GM12873 (cell line): Measurements from ENCODE around the gene TFDP1.

Source experiments
- TF ChIP-seq, protein P1 (sequence below): IDR thresholded peaks from 2 replicates; pipeline ENCODE4 v1.5.1; 2012; ENCODE audit warnings: low read depth, mild to moderate bottlenecking, moderate library complexity, low read length, control low read depth; ENCODE audit not compliant: insufficient read depth; ENCODE audit errors: missing control alignments

TFDP1 gene

DNA sequence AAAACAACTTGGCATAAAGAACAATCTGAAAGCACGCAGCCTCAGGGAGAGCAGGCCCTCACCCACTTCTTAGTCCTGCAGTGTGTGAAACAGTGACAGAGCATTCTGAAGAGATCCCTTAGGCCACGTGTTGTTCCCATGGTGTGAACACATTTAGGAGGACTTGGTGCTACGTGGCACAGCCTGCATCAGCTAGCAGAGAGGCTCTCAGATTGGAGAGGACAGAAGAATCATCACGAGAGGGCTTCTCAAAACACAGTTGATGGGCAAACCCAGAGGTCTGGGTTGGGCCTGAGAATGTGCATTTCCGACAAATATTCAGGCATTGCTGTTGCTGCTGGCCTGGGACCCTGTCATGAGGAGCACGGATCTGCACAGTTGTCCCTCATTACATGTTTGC, 26.1 kb upstream of the TFDP1 start:
- TF ChIP-seq, protein P1, sequence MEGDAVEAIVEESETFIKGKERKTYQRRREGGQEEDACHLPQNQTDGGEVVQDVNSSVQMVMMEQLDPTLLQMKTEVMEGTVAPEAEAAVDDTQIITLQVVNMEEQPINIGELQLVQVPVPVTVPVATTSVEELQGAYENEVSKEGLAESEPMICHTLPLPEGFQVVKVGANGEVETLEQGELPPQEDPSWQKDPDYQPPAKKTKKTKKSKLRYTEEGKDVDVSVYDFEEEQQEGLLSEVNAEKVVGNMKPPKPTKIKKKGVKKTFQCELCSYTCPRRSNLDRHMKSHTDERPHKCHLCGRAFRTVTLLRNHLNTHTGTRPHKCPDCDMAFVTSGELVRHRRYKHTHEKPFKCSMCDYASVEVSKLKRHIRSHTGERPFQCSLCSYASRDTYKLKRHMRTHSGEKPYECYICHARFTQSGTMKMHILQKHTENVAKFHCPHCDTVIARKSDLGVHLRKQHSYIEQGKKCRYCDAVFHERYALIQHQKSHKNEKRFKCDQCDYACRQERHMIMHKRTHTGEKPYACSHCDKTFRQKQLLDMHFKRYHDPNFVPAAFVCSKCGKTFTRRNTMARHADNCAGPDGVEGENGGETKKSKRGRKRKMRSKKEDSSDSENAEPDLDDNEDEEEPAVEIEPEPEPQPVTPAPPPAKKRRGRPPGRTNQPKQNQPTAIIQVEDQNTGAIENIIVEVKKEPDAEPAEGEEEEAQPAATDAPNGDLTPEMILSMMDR: no peak

DNA sequence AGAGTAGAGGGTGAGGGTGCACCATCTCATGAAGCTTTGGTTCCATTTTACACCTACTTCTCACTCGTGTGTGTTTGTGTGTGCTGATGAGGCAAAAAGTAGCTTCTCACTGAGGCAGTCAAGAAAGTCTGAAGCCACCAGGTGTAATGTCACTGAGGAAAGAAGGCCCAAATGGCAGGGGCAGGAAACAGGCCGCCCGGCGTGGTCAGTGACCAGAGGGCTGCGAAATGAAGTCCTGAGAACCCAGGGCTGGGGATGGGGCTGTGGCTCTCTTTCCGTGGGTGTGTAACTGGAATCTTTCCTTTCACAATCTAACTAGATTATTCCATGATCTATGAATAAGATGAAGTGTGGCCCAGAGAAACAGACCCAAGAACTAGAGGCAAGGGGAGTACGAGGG, 25.5 kb upstream of the TFDP1 start:
- TF ChIP-seq, protein P1: no peak

DNA sequence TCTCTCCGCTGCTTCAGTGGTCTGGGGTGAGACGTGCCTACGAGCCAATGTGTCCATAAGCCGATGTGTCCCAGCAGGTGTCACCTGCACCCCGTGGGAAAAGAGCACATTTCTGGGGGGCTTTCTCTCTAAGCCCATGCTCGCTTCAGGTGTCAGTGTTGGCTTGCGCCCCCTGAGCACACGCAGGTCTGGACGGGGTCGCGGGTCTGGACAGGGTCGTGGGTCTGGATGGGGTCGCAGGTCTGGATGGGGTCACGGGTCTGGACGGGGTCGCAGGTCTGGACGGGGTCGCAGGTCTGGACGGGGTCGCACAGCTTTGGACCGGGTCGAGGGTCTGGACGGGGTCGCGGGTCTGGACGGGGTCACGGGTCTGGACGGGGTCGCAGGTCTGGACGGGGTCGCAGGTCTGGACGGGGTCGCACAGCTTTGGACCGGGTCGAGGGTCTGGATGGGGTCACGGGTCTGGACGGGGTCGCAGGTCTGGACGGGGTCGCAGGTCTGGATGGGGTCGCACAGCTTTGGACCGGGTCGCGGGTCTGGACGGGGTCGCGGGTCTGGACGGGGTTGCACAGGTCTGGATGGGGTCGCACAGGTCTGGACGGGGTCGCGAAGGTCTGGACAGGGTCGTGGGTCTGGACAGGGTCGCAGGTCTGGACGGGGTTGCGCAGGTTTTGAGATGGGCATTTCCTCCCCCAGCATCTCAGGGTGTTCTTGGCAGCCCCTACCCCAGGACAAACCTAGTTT, 24.5 kb upstream of the TFDP1 start:
- TF ChIP-seq, protein P1: no peak

DNA sequence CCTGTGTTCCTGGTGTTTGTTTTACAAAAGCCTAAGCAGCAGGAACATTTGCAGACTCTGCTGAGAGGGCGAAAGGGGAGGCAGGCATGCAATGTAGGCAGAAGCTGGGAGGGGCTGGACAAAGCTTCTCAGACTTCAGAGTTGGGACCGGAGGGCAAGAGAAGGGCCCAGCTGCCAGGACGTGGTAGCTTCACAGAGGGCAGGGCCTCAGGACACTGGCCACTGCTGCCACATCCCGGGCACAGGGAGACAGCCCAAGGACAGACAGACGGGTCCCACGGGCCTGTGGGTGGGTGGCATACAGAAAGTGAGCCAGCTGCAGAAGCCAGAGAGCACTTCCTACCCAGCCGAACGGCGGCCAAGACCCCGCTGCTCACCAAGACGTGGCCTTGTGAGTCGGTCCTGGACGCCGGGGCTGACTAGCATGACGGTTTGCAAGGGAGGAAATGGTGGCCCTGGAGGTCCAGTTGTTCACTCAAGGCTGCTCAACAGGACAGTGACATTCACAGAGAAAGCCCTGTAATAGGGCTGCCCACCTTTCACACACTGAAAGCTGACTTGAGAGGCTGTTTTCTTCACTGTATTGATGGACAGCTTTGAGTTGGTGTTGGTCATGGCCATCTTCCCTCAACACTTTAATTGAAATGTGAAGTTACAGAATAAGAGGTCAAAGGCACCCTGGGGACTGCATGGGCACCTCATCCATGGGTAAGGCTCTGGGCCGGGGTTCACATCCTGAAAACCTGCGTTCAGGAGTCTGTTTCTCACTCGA, 23.7 kb upstream of the TFDP1 start:
- TF ChIP-seq, protein P1: no peak

DNA sequence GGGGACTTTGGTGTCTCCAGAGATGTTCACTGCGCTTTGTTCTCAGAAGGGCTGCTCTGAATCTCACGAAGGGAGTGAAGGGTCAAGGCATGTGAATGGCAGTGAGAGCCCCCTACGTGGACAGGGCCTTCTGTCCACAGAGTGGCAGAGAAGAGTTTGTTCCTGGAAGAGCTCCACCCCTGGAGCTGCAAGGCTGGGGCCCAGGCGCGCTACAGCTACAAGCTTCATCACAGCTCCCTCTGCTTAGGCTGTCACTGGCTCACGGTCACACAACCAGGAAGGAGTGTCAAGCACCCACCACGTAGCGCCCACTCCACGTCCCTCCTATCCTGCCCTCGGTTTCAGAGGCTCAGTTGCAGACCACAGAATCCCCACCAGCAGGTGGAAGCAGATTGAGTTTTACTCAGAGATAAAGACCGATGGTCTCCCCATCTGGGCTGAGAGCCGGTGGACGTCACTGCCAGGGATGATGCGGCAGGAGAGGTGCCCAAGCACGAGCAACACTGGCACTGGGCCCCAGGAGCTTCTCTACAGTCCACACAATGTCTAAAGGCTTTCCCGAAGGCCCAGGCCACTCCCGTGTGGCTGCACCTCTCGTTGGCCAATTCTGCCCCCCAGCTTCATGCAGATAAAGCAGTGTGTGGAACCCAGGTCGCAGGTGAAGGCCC, 23.0 kb upstream of the TFDP1 start:
- TF ChIP-seq, protein P1: no peak

DNA sequence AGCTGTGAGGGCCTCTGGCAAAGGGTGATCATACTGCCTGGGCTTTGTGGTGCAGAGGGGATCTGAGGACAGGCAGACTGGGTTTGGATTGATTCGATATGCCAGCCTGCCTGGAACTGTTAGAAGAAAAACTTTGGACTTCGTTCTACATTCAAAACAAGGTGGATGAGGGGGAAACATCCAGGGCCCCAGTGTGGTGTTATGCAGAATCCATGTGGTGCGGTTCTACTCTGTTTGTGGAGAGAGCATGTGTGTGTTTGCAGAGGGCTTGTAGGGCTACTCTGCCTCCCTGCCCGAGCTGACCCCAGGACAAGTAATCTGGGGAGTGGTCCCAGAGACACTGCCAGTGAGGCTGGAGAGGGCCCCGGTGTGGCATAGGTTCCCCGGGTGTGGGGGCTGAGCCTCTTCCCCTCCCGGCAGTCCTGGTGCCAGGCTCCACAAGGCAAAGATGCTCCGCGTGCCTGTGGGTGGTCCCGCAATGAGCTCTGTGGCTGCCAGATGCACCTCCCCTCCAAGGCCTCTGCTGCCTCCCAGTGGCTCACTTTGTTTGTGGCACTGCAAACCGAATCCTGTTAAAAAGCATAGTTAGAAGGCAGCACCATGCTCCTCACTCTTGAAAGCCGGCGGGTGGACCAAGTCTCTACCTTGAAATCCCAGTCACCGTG, 22.3 kb upstream of the TFDP1 start:
- TF ChIP-seq, protein P1: peak; percentile 82

DNA sequence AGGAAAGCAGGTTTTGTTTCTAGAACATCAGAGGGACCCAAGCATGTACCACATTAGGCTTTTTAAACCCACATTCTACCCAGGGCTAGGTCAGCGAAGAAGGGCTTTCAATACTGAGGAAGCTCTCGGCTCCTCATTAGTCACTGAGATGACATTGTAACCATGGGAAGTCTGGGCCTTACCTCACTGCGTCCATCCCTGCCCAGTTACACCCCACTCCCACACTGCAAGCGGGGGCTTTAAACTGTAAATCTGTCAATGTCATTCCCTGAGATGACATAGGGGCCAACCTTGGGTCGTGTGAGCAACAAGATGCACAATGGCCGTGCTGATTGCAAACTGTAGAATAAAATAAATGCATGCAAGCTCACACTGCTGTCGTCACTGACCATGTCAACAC, 21.7 kb upstream of the TFDP1 start:
- TF ChIP-seq, protein P1: no peak
